ENCODE results near the gene MAP6.

Gene MAP6

GRCh38 chr11:75665990-75666389 lies 2.8 kb downstream of the MAP6 start:
- DNase-seq: no peak

GRCh38 chr11:75665126-75665525 lies 3.7 kb downstream of the MAP6 start:
- no peak for DNase-seq

GRCh38 chr11:75664389-75664788 lies 4.4 kb downstream of the MAP6 start:
- no peak for DNase-seq

- DNase-seq: no peak
These were observed 5.0 kb downstream of the MAP6 start for GRCh38 chr11:75663808-75664207.

GRCh38 chr11:75659836-75660235 lies 9.0 kb downstream of the MAP6 start:
- no peak for DNase-seq

- DNase-seq: no peak
These were observed 12.7 kb downstream of the MAP6 start for GRCh38 chr11:75656044-75656727.

- DNase-seq: no peak
These were observed 13.2 kb downstream of the MAP6 start for GRCh38 chr11:75655605-75656004.

GRCh38 chr11:75654314-75654713 lies 14.5 kb downstream of the MAP6 start:
- no peak for DNase-seq

- no peak for DNase-seq
These were observed 15.3 kb downstream of the MAP6 start for GRCh38 chr11:75653532-75653931.

GRCh38 chr11:75652936-75653335 lies 15.9 kb downstream of the MAP6 start:
- DNase-seq: no peak

GRCh38 chr11:75651218-75651617 lies 17.6 kb downstream of the MAP6 start:
- DNase-seq: no peak

- no peak for DNase-seq
These were observed 18.6 kb downstream of the MAP6 start for GRCh38 chr11:75650167-75650723.

- no peak for DNase-seq
These were observed 23.9 kb downstream of the MAP6 start for GRCh38 chr11:75644946-75645345.

GRCh38 chr11:75644370-75644769 lies 24.5 kb downstream of the MAP6 start:
- no peak for DNase-seq

- DNase-seq: no peak
These were observed 26.3 kb downstream of the MAP6 start for GRCh38 chr11:75642402-75643113.

GRCh38 chr11:75639762-75640181 lies 29.1 kb downstream of the MAP6 start:
- DNase-seq: no peak

- DNase-seq: no peak
These were observed 30.8 kb downstream of the MAP6 start for GRCh38 chr11:75637998-75638397.

- no peak for DNase-seq
These were observed 33.6 kb downstream of the MAP6 start for GRCh38 chr11:75635066-75635862.

GRCh38 chr11:75633409-75634066 lies 35.3 kb downstream of the MAP6 start:
- DNase-seq: no peak

- DNase-seq: no peak
These were observed 35.9 kb downstream of the MAP6 start for GRCh38 chr11:75632962-75633361.

- no peak for DNase-seq
These were observed 36.4 kb downstream of the MAP6 start for GRCh38 chr11:75632450-75632849.

GRCh38 chr11:75631086-75631730 lies 37.6 kb downstream of the MAP6 start:
- no peak for DNase-seq
